ENCODE results near the gene B3GLCT. TPM values are rescaled to one million over a fixed set of nuclear protein-coding genes. Genes with fewer than 3 reads are reported as not detected.

The B3GLCT gene
- total and polyA plus RNA-seq, 2 experiments from 2014 or later = 2.2 to 4.4 TPM

DNA sequence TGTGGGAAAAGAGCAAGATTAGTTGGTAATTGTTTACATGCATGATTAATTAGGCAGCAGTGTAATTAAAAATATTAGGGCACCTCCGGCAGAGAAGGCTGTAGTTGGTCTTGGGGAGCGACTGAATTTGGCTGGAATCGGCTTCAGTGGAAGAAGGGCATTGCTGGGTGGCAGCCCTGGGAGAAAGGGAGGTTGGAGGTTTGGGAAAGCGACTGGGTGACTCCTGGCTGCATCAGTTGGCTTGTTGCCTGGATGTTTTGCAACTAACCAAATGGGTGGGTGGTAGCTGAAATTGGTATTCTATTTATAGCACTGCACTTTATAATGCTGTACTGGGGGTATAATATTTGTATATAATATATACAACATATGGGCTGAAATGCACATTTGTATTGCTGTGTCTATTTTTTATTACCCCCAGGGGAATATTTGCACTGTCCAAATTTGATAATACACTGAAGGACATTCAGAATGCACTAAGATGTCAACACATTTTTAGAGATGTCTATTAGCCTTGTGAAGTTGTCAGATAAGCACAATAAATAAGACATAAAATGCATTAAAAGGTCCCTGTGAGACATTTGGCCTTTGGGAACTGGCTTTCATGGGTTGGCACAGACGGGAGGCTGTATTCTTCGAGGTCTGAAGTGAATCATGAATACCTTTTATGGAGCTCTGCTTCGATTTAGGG is 1.7 kb downstream of the B3GLCT start (continued):
- TF ChIP-seq, protein P1, sequence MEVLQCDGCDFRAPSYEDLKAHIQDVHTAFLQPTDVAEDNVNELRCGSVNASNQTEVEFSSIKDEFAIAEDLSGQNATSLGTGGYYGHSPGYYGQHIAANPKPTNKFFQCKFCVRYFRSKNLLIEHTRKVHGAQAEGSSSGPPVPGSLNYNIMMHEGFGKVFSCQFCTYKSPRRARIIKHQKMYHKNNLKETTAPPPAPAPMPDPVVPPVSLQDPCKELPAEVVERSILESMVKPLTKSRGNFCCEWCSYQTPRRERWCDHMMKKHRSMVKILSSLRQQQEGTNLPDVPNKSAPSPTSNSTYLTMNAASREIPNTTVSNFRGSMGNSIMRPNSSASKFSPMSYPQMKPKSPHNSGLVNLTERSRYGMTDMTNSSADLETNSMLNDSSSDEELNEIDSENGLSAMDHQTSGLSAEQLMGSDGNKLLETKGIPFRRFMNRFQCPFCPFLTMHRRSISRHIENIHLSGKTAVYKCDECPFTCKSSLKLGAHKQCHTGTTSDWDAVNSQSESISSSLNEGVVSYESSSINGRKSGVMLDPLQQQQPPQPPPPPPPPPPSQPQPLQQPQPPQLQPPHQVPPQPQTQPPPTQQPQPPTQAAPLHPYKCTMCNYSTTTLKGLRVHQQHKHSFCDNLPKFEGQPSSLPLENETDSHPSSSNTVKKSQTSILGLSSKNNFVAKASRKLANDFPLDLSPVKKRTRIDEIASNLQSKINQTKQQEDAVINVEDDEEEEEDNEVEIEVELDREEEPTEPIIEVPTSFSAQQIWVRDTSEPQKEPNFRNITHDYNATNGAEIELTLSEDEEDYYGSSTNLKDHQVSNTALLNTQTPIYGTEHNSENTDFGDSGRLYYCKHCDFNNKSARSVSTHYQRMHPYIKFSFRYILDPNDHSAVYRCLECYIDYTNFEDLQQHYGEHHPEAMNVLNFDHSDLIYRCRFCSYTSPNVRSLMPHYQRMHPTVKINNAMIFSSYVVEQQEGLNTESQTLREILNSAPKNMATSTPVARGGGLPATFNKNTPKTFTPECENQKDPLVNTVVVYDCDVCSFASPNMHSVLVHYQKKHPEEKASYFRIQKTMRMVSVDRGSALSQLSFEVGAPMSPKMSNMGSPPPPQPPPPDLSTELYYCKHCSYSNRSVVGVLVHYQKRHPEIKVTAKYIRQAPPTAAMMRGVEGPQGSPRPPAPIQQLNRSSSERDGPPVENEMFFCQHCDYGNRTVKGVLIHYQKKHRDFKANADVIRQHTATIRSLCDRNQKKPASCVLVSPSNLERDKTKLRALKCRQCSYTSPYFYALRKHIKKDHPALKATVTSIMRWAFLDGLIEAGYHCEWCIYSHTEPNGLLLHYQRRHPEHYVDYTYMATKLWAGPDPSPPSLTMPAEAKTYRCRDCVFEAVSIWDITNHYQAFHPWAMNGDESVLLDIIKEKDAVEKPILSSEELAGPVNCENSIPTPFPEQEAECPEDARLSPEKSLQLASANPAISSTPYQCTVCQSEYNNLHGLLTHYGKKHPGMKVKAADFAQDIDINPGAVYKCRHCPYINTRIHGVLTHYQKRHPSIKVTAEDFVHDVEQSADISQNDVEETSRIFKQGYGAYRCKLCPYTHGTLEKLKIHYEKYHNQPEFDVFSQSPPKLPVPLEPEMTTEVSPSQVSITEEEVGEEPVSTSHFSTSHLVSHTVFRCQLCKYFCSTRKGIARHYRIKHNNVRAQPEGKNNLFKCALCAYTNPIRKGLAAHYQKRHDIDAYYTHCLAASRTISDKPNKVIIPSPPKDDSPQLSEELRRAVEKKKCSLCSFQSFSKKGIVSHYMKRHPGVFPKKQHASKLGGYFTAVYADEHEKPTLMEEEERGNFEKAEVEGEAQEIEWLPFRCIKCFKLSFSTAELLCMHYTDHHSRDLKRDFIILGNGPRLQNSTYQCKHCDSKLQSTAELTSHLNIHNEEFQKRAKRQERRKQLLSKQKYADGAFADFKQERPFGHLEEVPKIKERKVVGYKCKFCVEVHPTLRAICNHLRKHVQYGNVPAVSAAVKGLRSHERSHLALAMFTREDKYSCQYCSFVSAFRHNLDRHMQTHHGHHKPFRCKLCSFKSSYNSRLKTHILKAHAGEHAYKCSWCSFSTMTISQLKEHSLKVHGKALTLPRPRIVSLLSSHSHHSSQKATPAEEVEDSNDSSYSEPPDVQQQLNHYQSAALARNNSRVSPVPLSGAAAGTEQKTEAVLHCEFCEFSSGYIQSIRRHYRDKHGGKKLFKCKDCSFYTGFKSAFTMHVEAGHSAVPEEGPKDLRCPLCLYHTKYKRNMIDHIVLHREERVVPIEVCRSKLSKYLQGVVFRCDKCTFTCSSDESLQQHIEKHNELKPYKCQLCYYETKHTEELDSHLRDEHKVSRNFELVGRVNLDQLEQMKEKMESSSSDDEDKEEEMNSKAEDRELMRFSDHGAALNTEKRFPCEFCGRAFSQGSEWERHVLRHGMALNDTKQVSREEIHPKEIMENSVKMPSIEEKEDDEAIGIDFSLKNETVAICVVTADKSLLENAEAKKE (CRISPR knock-in tag; IDR thresholded peaks at IDR 0.05) = no peak

DNA sequence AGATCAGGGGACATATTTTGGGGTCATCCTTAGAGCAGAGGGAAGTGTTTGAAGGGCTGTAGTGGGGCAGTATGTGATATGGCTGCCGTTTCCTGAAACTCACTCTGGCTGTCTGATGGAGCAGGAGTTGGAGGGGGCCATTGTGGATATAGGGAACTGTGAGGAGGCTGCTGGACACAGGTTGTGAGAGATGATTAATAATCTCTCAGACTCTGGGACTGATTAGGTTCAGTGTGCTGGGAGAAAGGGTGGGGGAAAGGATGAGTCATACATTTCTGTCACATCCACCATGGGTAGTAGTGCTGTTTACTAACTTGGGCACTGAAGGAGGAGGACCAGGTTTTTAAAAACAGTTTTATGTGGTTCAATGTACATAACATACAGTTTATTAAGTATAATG is 4.8 kb downstream of the B3GLCT start:
- TF ChIP-seq NANOG (IDR thresholded peaks at IDR 0.05; ENCODE audit: borderline replicate concordance) = no peak
- no peak for ATAC-seq
- Histone ChIP-seq H3K27me3 (ENCODE audit: insufficient read depth) (peaks cover 9% of the 10 kb centered on the region; the same call in 1 of the 2 replicates), H3K9me2 (ENCODE audit: insufficient read depth) (no peaks in the 10 kb centered on the region), H3K4me3 (no peak overlapping the region), H3K4me2 (no peak overlapping the region), H3K36me3 (ENCODE audit: insufficient read depth) (no peaks in the 10 kb centered on the region), H3K27ac (ENCODE audit: low read depth) (no peak overlapping the region), H2AFZ (no peak overlapping the region), H3F3A (replicated peaks; ENCODE audit: low read depth) (no peaks in the 10 kb centered on the region), H3K79me2 (replicated peaks; ENCODE audit: insufficient read depth) (no peaks in the 10 kb centered on the region), H4K20me1 (replicated peaks; ENCODE audit: insufficient read depth) (no peaks in the 10 kb centered on the region), H3K4me1 (ENCODE audit: insufficient read depth) (peaks cover 16% of the 10 kb centered on the region)
- Mint-ChIP-seq H3K27ac (no peak overlapping the region), H3K4me1 (peaks cover 24% of the 10 kb centered on the region), H3K36me3 (ENCODE audit: low read depth) (no peaks in the 10 kb centered on the region), H3K9me3 (no peaks in the 10 kb centered on the region; the same call in 2 of the 3 replicates), H3K27me3 (ENCODE audit: insufficient read depth, low read depth, poor library complexity) (peaks cover 8% of the 10 kb centered on the region), H3K4me3 (no peak overlapping the region)
- no peak for DNase-seq (ENCODE audit: low spot score)
